ENCODE results near the gene CALU. TPM values are rescaled to one million over a fixed set of nuclear protein-coding genes. Genes with fewer than 3 reads are reported as not detected.

Gene CALU
- total and polyA plus RNA-seq, 2 donors (not counting 1 experiment from before 2014, with no cell fraction given): 5.1 to 11.2 TPM

- Mint-ChIP-seq H3K27me3 (no peaks in the 10 kb centered on the region), H3K4me1 (no peaks in the 10 kb centered on the region), H3K27ac (no peak overlapping the region), H3K4me3 (no peak overlapping the region), H3K9me3 (ENCODE audit: insufficient read depth) (no peaks in the 10 kb centered on the region)
- Histone ChIP-seq H3K4me1 (ENCODE audit: control insufficient read depth in 2 of 2, insufficient read depth in 2 of 2, low read length in 2 of 2) (no peaks in the 10 kb centered on the region), H2AFZ (ENCODE audit: insufficient read depth, low read depth, low read length, poor library complexity, severe bottlenecking) (no peak overlapping the region), H3K36me3 (replicated peaks in 1 of 2; ENCODE audit: control extremely low read depth in 1 of 2, control insufficient read depth in 1 of 2, extremely low read depth in 1 of 2, insufficient read depth in 2 of 2, low read length in 1 of 2) (no peaks in the 10 kb centered on the region), H3K79me2 (ENCODE audit: control insufficient read depth, insufficient read depth, low read length) (no peaks in the 10 kb centered on the region), H3K4me3 (ENCODE audit: control extremely low read depth in 1 of 5, extremely low read depth in 1 of 5, insufficient read depth in 1 of 5, low read depth in 2 of 5, low read length in 4 of 5) (no peak overlapping the region), H3K9ac (ENCODE audit: low read length) (no peak overlapping the region), H3K27me3 (replicated peaks in 1 of 4; ENCODE audit: control extremely low read depth in 1 of 4, control insufficient read depth in 3 of 4, insufficient read depth in 4 of 4, low read length in 3 of 4) (peaks cover 0 to 4% (median 0%) of the 10 kb centered on the region in 4 experiments), H3K4me2 (replicated peaks; ENCODE audit: low read depth, low read length, poor library complexity, severe bottlenecking) (no peak overlapping the region), H4K20me1 (ENCODE audit: control insufficient read depth, insufficient read depth, low read length, poor library complexity, severe bottlenecking) (no peaks in the 10 kb centered on the region), H3K9me3 (ENCODE audit: control extremely low read depth in 1 of 3, control insufficient read depth in 2 of 3, insufficient read depth in 1 of 3, low read length in 2 of 3) (peaks cover 0 to 3% (median 0%) of the 10 kb centered on the region in 3 donors), H3K27ac (ENCODE audit: low read length in 2 of 2) (no peak overlapping the region)
- DNase-seq (no peak), ATAC-seq (ENCODE audit: low read depth) (no peak)
- WGBS (ENCODE audit: insufficient coverage): 91% methylated on average over 12 of the region's 15 CpGs
- intact Hi-C loops (cut with micrococcal nuclease): no loop called here
- CTCF ChIA-PET: interaction anchor here (1.1 kb wide), 1 partner anchor 100 kb away, joined by 4 read pairs; no protein-coding TSS in a partner anchor
- POLR2A ChIA-PET: no interaction called here
- TF ChIP-seq EZH2 (IDR thresholded peaks at IDR 0.05; ENCODE audit: borderline replicate concordance, insufficient read depth, low read depth, low read length, poor library complexity, severe bottlenecking) (no peak), CTCF (IDR thresholded peaks at IDR 0.05) (no peak)
These were observed 44.1 kb downstream of the CALU start for GRCh38 chr7:128783143-128783861.

GRCh38 chr7:128785738-128786137 is 46.6 kb downstream of the CALU start:
- Mint-ChIP-seq H3K4me3 (no peak overlapping the region), H3K27me3 (no peaks in the 10 kb centered on the region), H3K27ac (no peak overlapping the region), H3K9me3 (ENCODE audit: insufficient read depth) (no peaks in the 10 kb centered on the region), H3K4me1 (peaks cover 7% of the 10 kb centered on the region)
- no peak for ATAC-seq (ENCODE audit: low read depth)
- Histone ChIP-seq H3K9me3 (ENCODE audit: control extremely low read depth in 1 of 3, control insufficient read depth in 2 of 3, insufficient read depth in 1 of 3, low read length in 2 of 3) (no peaks in the 10 kb centered on the region), H3K27ac (ENCODE audit: low read length in 2 of 2) (no peak overlapping the region), H3K36me3 (replicated peaks in 1 of 2; ENCODE audit: control extremely low read depth in 1 of 2, control insufficient read depth in 1 of 2, extremely low read depth in 1 of 2, insufficient read depth in 2 of 2, low read length in 1 of 2) (no peaks in the 10 kb centered on the region), H3K9ac (ENCODE audit: low read length) (no peak overlapping the region), H3K4me3 (ENCODE audit: control extremely low read depth in 1 of 5, extremely low read depth in 1 of 5, insufficient read depth in 1 of 5, low read depth in 2 of 5, low read length in 4 of 5) (no peak overlapping the region), H3K79me2 (ENCODE audit: control insufficient read depth, insufficient read depth, low read length) (no peaks in the 10 kb centered on the region), H3K4me1 (ENCODE audit: control insufficient read depth in 2 of 2, insufficient read depth in 2 of 2, low read length in 2 of 2) (peaks cover 4 to 6% of the 10 kb centered on the region in 2 donors), H2AFZ (ENCODE audit: insufficient read depth, low read depth, low read length, poor library complexity, severe bottlenecking) (no peak overlapping the region), H3K27me3 (replicated peaks in 1 of 4; ENCODE audit: control extremely low read depth in 1 of 4, control insufficient read depth in 3 of 4, insufficient read depth in 4 of 4, low read length in 3 of 4) (peaks cover 0 to 4% (median 0%) of the 10 kb centered on the region in 4 experiments), H3K4me2 (replicated peaks; ENCODE audit: low read depth, low read length, poor library complexity, severe bottlenecking) (no peak overlapping the region), H4K20me1 (ENCODE audit: control insufficient read depth, insufficient read depth, low read length, poor library complexity, severe bottlenecking) (no peaks in the 10 kb centered on the region)
- POLR2A ChIA-PET: no interaction called here
- no peak for TF ChIP-seq CTCF (IDR thresholded peaks at IDR 0.05)
- no peak for TF ChIP-seq EZH2 (IDR thresholded peaks at IDR 0.05; ENCODE audit: borderline replicate concordance, insufficient read depth, low read depth, low read length, poor library complexity, severe bottlenecking)
- intact Hi-C loops (cut with micrococcal nuclease): no loop called here
- DNase-seq: no peak
- CTCF ChIA-PET: interaction anchor here (0.6 kb wide), 1 partner anchor 14 kb away, joined by 3 read pairs; no protein-coding TSS in a partner anchor
- WGBS (ENCODE audit: insufficient coverage): 72% methylated on average over 3 of the region's 3 CpGs

Data from B cell (primary cell).